Gastroesophageal sphincter (tissue), 4 donors: Measurements from ENCODE around the gene FHAD1. TPM values are rescaled to one million over a fixed set of nuclear protein-coding genes. Genes with fewer than 3 reads are reported as not detected.

Experiments
- ATAC-seq: fragments of 150-250 bp; one replicate; pipeline ENCODE4 v1.9.1; 2016; ENCODE audit warnings: mild to moderate bottlenecking, moderate library complexity
- H3K27ac ChIP-seq, 4 donors: fragments of 200-600 bp; sonication (generic) in 3 of 4; 1 replicate in 3 of 4; 2 replicates in 1 of 4; pipeline ENCODE4 v1.5.1; 2016 to 2019
- H3K27me3 ChIP-seq: fragments of 200-600 bp; sonication (generic); one replicate; pipeline ENCODE4 v1.5.1; 2019
- H3K36me3 ChIP-seq, 2 donors: fragments of 200-600 bp; sonication (generic); one replicate each; pipeline ENCODE4 v1.5.1; 2019; ENCODE audit warnings: control low read depth in 1 of 2
- H3K4me1 ChIP-seq, 3 donors: fragments of 200-600 bp; sonication (generic); 1 replicate in 2 of 3; 2 replicates in 1 of 3; pipeline ENCODE4 v1.5.1; 2016 to 2019; ENCODE audit warnings: control low read depth in 2 of 3
- H3K4me3 ChIP-seq, 2 donors: fragments of 200-600 bp; sonication (generic); one replicate each; pipeline ENCODE4 v1.5.1; 2019; ENCODE audit warnings: mild to moderate bottlenecking in 1 of 2, moderate library complexity in 1 of 2
- H3K9me3 ChIP-seq, 3 donors: fragments of 200-600 bp; sonication (generic); one replicate each; pipeline ENCODE4 v1.5.1; 2017 to 2019; ENCODE audit warnings: control low read depth in 2 of 3
- EP300 ChIP-seq: sonication (generic); formaldehyde crosslinking; IDR thresholded peaks from one replicate; pipeline ENCODE4 v1.6.1; 2017; ENCODE audit warnings: antibody characterized with exemption, mild to moderate bottlenecking
- POLR2A ChIP-seq, 2 donors: fragments of 450-650 bp; IDR thresholded peaks; one replicate each; pipeline ENCODE4 v1.6.1; 2017; ENCODE audit warnings: antibody characterized with exemption in 2 of 2, mild to moderate bottlenecking in 2 of 2, moderate library complexity in 1 of 2
- POLR2AphosphoS5 ChIP-seq: sonication (generic); formaldehyde crosslinking; IDR thresholded peaks from one replicate; pipeline ENCODE4 v1.6.1; 2017; ENCODE audit warnings: antibody characterized with exemption
- WGBS, 2 donors: methylation state at CpG; one replicate each; pipeline ENCODE4 v1.1.5; 2018; ENCODE audit warnings: low coverage in 1 of 2; 5-methylcytosine and 5-hydroxymethylcytosine counted together
- total RNA-seq, 4 donors: library from RNA; depleted of rRNA; stranded (reverse); fragments of >200 nt; gene quantifications; one replicate each; pipeline ENCODE4 v1.1.0, GENCODE V29; 2016
- TF ChIP-seq, protein P1 (sequence below), 4 experiments: fragments of 200-600 bp in 2 of 4; fragments of 450-650 bp in 2 of 4; sonication (generic) in 1 of 4; IDR thresholded peaks; one replicate each; pipeline ENCODE4 v1.5.1; 2017 to 2019; ENCODE audit warnings: antibody characterized with exemption in 4 of 4, mild to moderate bottlenecking in 2 of 4, moderate library complexity in 2 of 4

Gene FHAD1
- total RNA-seq, 4 donors from 2014 or later = 1.1 TPM; not detected in 3

DNA sequence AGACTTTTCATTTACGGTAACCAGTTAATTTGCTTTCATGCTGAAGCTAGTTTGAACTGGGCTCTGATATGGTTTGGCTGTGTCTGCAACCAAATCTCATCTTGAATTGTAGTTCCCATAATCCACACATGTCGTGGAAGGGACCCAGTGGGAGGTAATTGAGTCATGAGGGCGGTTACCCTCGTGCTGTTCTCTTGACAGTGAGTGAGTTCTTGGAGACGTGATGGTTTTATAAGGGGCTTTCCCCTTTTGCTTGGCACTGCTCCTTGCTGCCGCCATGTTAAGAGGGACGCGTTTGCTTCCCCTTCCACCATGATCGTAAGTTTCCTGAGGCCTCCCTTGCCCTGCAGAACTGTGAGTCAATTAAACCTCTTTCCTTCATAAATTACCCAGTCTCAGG is 10.3 kb upstream of the FHAD1 start:
- no peak for TF ChIP-seq POLR2AphosphoS5
- H3K4me1 ChIP-seq = no peaks in the 10 kb centered on the region
- ATAC-seq = no peak
- H3K4me3 ChIP-seq = no peak overlapping the region
- no peaks in the 10 kb centered on the region for H3K27me3 ChIP-seq
- no peaks in the 10 kb centered on the region for H3K9me3 ChIP-seq
- H3K36me3 ChIP-seq = no peaks in the 10 kb centered on the region
- WGBS, 2 donors = 86 to 100% methylated on average over 4 to 9 of the region's 9 CpGs
- no peak overlapping the region for H3K27ac ChIP-seq

DNA sequence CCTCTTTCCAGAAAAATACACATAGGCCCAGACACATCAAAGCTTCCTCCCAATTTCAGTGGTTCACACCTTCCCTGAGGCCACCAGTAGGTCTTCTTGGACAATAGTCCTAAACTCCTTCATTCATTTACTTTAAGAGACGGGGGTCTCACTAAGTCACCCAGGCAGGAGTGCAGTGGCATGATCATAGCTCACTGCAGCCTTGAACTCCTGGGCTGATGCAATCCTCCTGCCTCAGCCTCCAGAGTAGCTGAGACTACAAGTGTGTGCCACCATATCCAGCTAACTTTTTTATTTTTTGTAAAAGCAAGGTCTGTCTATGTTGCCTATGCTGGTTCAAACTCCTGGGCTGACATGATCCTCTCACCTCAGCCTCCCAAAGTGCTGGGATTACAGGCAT is 8.2 kb upstream of the FHAD1 start:
- Histone ChIP-seq H3K36me3 (no peaks in the 10 kb centered on the region), H3K4me3 (no peak overlapping the region), H3K27me3 (no peaks in the 10 kb centered on the region), H3K9me3 (no peaks in the 10 kb centered on the region), H3K27ac (no peak overlapping the region), H3K4me1 (peaks cover 3 to 11% (median 3%) of the 10 kb centered on the region in 3 donors)
- ATAC-seq = no peak
- 75 to 100% methylated on average over 1 of the region's 1 CpG for WGBS, 2 donors
- TF ChIP-seq POLR2AphosphoS5 = no peak
- no peak for TF ChIP-seq POLR2A (IDR thresholded peaks at IDR 0.05)
- TF ChIP-seq, protein P1, sequence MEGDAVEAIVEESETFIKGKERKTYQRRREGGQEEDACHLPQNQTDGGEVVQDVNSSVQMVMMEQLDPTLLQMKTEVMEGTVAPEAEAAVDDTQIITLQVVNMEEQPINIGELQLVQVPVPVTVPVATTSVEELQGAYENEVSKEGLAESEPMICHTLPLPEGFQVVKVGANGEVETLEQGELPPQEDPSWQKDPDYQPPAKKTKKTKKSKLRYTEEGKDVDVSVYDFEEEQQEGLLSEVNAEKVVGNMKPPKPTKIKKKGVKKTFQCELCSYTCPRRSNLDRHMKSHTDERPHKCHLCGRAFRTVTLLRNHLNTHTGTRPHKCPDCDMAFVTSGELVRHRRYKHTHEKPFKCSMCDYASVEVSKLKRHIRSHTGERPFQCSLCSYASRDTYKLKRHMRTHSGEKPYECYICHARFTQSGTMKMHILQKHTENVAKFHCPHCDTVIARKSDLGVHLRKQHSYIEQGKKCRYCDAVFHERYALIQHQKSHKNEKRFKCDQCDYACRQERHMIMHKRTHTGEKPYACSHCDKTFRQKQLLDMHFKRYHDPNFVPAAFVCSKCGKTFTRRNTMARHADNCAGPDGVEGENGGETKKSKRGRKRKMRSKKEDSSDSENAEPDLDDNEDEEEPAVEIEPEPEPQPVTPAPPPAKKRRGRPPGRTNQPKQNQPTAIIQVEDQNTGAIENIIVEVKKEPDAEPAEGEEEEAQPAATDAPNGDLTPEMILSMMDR (IDR thresholded peaks at IDR 0.05) = no peak
- TF ChIP-seq EP300 = no peak

DNA sequence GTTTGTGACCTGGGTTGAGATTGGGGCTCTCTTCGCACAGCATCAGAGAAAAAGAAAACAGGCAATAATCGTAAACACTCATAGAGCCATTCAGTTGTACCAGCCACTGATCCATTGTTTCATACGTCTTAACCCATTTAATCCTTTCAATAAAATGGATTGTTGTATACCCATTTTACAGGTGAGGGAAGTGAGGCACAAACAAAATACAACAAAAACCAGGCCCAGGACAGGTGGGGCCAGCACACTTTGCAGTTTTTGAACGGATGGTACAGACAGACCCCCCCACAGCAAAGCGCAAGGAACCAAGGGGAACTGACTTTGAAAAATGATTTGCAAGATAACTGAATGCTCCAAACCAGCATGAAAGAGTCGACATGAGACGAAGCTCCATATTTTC is 4.3 kb upstream of the FHAD1 start:
- H3K27me3 ChIP-seq = peaks cover 8% of the 10 kb centered on the region
- peak overlapping the region; percentile 41 to 77 (median 51) for H3K27ac ChIP-seq
- no peaks in the 10 kb centered on the region for H3K36me3 ChIP-seq
- peaks cover 3 to 50% (median 17%) of the 10 kb centered on the region in 3 donors for H3K4me1 ChIP-seq
- no peaks in the 10 kb centered on the region for H3K9me3 ChIP-seq
- 51 to 62% methylated on average over 6 to 7 of the region's 7 CpGs for WGBS, 2 donors
- no peak for ATAC-seq
- H3K4me3 ChIP-seq = no peak overlapping the region
- TF ChIP-seq POLR2AphosphoS5 (no peak), POLR2A (IDR thresholded peaks at IDR 0.05) (no peak), EP300 (no peak)
- TF ChIP-seq, protein P1 (IDR thresholded peaks at IDR 0.05) = no peak

DNA sequence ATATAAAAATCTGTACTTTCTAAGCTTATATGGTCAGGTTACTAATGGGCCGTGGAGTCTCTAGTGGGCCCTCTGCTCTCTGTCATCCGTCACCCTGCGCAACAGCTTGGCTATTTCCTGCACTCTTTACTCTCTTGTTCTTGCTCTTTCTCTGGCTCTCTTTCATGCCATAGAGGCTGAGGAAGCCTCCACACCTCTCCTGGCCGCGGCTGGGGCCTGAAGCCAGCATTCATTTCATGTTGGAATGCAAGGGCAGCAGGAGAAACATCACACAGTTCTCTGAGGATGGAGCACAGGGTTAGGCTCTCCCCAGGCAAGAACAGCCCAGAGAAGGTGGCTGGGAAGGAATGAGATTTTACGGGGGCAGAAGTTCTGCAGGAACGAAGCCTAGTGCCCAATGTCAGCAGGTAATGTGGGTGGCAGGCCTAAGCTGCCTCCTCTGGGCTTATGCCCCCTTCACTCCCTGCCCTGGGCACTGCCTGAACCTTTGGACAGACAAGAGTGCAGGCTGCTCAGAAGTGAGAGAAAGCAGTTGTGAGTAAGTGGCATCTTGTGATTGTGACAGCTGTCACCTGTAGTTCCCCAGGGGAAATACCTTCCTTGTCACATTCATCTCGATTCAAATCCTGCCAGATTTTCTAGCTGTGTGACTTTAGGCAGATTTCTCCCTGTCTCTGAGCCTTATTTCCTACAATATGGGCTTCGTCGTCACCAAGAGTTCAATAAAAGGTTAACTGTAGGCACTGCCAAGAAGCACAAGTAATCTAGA is 3.6 kb upstream of the FHAD1 start:
- TF ChIP-seq EP300 (no peak), POLR2AphosphoS5 (peak; percentile 40)
- Histone ChIP-seq H3K36me3 (no peaks in the 10 kb centered on the region), H3K4me1 (peaks cover 3 to 50% (median 17%) of the 10 kb centered on the region in 3 donors), H3K4me3 (no peak overlapping the region), H3K9me3 (no peaks in the 10 kb centered on the region), H3K27me3 (peaks cover 8% of the 10 kb centered on the region), H3K27ac (peak overlapping the region; percentile 41 to 77 (median 51))
- 43 to 55% methylated on average over 4 to 7 of the region's 10 CpGs for WGBS, 2 donors
- ATAC-seq = peak; percentile 74

DNA sequence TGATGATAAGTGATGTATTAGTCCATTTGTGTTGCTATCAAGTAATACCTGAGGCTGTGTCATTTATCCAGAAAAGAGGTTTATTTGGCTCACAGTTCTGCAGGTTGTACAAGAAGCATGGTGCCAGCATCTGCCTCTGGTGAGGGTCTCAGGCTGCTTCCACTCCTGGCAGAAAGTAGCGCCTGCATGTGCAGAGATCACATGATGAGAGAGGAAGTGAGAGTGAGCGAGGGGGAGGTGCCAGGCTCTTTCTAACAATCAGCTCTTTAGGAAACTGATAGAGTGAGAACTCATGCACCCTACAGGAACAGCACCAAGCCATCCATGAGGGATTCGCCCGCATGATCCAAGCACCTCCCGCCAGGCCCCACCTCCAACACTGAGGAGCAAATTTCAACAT is 2.2 kb upstream of the FHAD1 start:
- no peaks in the 10 kb centered on the region for H3K9me3 ChIP-seq
- no peak overlapping the region for H3K4me3 ChIP-seq
- peaks cover 8% of the 10 kb centered on the region for H3K27me3 ChIP-seq
- TF ChIP-seq POLR2AphosphoS5 (no peak), POLR2A (IDR thresholded peaks at IDR 0.05) (no peak), EP300 (no peak)
- TF ChIP-seq, protein P1 (IDR thresholded peaks at IDR 0.05) = no peak
- no peak overlapping the region for H3K27ac ChIP-seq
- no peaks in the 10 kb centered on the region for H3K36me3 ChIP-seq
- ATAC-seq = no peak
- 80 to 100% methylated on average over 1 of the region's 5 CpGs for WGBS, 2 donors
- H3K4me1 ChIP-seq = peaks cover 3 to 50% (median 17%) of the 10 kb centered on the region in 3 donors
